ENCODE measurements around the gene HSD11B2. TPM values are rescaled to one million over a fixed set of nuclear protein-coding genes. Genes with fewer than 3 reads are reported as not detected.

HSD11B2 gene
- total RNA-seq, 4 donors from 2014 or later, result 0.20 to 2.9 (median 0.60) TPM; not detected in 1

DNA sequence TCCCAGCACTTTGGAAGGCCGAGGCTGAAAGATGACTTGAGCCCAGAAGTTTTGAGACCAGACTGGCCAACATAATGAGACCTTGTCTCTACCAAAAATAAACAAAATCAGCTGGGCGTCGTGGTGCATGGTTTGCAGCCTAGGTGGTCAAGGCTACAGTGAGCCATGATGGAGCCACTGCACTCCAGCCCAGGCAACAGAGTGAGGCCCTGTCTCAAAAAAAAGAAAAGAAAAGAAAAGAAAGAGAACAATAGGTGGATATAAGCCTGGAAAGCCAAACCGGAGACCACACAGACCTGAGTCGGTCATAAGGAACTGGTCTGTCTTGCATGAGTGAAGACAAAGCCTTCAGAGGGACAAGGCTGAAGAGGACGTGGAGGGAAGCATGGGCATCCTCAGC is 35.7 kb downstream of the HSD11B2 start:
- no peak for DNase-seq (ENCODE audit: low spot score in 2 of 2)
- TF ChIP-seq, protein P1, sequence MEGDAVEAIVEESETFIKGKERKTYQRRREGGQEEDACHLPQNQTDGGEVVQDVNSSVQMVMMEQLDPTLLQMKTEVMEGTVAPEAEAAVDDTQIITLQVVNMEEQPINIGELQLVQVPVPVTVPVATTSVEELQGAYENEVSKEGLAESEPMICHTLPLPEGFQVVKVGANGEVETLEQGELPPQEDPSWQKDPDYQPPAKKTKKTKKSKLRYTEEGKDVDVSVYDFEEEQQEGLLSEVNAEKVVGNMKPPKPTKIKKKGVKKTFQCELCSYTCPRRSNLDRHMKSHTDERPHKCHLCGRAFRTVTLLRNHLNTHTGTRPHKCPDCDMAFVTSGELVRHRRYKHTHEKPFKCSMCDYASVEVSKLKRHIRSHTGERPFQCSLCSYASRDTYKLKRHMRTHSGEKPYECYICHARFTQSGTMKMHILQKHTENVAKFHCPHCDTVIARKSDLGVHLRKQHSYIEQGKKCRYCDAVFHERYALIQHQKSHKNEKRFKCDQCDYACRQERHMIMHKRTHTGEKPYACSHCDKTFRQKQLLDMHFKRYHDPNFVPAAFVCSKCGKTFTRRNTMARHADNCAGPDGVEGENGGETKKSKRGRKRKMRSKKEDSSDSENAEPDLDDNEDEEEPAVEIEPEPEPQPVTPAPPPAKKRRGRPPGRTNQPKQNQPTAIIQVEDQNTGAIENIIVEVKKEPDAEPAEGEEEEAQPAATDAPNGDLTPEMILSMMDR (IDR thresholded peaks at IDR 0.05), result no peak
- no peak for TF ChIP-seq EP300 (IDR thresholded peaks at IDR 0.05)
- Histone ChIP-seq H3K36me3 (no peaks in the 10 kb centered on the region), H3K27ac (no peak overlapping the region), H3K4me3 (no peak overlapping the region), H3K27me3 (no peaks in the 10 kb centered on the region), H3K4me1 (peaks cover 0 to 67% (median 32%) of the 10 kb centered on the region in 4 donors), H3K9me3 (no peaks in the 10 kb centered on the region)
- 67 to 70% methylated on average over 6 of the region's 6 CpGs for WGBS, 2 donors

- Histone ChIP-seq H3K9me3 (no peaks in the 10 kb centered on the region), H3K4me3 (no peak overlapping the region), H3K27ac (no peak overlapping the region), H3K4me1 (peaks cover 0 to 46% (median 19%) of the 10 kb centered on the region in 4 donors), H3K27me3 (no peaks in the 10 kb centered on the region), H3K36me3 (no peaks in the 10 kb centered on the region)
- DNase-seq (ENCODE audit: low spot score in 2 of 2), result no peak
- TF ChIP-seq EP300 (IDR thresholded peaks at IDR 0.05) (no peak), POLR2A (IDR thresholded peaks at IDR 0.05) (no peak)
- TF ChIP-seq, protein P1 (IDR thresholded peaks at IDR 0.05), result no peak
- WGBS, 2 donors, result 90 to 94% methylated on average over 5 of the region's 5 CpGs
Observed at GRCh38 chr16:67468731-67469130, 37.8 kb downstream of the HSD11B2 start.

DNA sequence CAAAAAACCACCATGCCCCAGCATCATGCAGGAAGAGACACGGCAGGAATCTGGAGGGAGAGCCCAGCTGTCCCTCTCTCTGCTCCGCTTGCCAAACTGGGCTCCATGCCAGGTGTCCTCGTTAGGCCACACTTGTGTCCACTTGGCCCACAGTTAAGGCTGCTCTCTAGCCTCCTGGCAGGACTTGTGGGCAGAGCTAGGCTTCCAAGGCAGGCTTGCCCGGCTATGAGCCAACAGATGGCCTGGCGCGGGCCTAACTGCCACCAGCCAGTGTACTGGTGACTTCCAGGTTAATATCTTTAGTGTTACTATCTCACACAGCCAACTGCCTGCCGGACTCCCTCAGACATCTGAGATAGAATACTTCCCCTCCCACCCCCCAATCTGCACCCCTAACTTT is 39.4 kb downstream of the HSD11B2 start:
- no peak overlapping the region for H3K4me3 ChIP-seq
- H3K27me3 ChIP-seq, result no peaks in the 10 kb centered on the region
- H3K27ac ChIP-seq, result peak overlapping the region in 1 of 4 donors; percentile 14
- H3K9me3 ChIP-seq, result no peaks in the 10 kb centered on the region
- no peaks in the 10 kb centered on the region for H3K36me3 ChIP-seq
- no peak for TF ChIP-seq EP300 (IDR thresholded peaks at IDR 0.05)
- H3K4me1 ChIP-seq, result peaks cover 0 to 33% (median 12%) of the 10 kb centered on the region in 4 donors
- DNase-seq (ENCODE audit: low spot score in 2 of 2), result peak in 1 of 2 donors; percentile 52
- 38 to 46% methylated on average over 7 of the region's 7 CpGs for WGBS, 2 donors

GRCh38 chr16:67471758-67472384 is 41.0 kb downstream of the HSD11B2 start:
- Histone ChIP-seq H3K27me3 (no peaks in the 10 kb centered on the region), H3K9me3 (no peaks in the 10 kb centered on the region), H3K36me3 (no peaks in the 10 kb centered on the region), H3K4me3 (no peak overlapping the region), H3K4me1 (peaks cover 0 to 35% (median 9%) of the 10 kb centered on the region in 4 donors), H3K27ac (no peak overlapping the region)
- no peak for DNase-seq (ENCODE audit: low spot score in 2 of 2)
- WGBS, 2 donors, result 87 to 96% methylated on average over 6 of the region's 6 CpGs
- no peak for TF ChIP-seq EP300 (IDR thresholded peaks at IDR 0.05)
- TF ChIP-seq POLR2A (IDR thresholded peaks at IDR 0.05), result no peak
- TF ChIP-seq, protein P1 (IDR thresholded peaks at IDR 0.05), result no peak

- H3K36me3 ChIP-seq, result no peaks in the 10 kb centered on the region
- 82 to 86% methylated on average over 11 of the region's 11 CpGs for WGBS, 2 donors
- peaks cover 0 to 44% (median 17%) of the 10 kb centered on the region in 4 donors for H3K4me1 ChIP-seq
- no peaks in the 10 kb centered on the region for H3K27me3 ChIP-seq
- no peak for DNase-seq (ENCODE audit: low spot score in 2 of 2)
- H3K4me3 ChIP-seq, result no peak overlapping the region
- TF ChIP-seq, protein P1 (IDR thresholded peaks at IDR 0.05), result no peak
- TF ChIP-seq POLR2A (IDR thresholded peaks at IDR 0.05), result no peak
- TF ChIP-seq EP300 (IDR thresholded peaks at IDR 0.05), result no peak
- H3K27ac ChIP-seq, result no peak overlapping the region
- no peaks in the 10 kb centered on the region for H3K9me3 ChIP-seq
Observed at GRCh38 chr16:67474551-67475455, 43.9 kb downstream of the HSD11B2 start.

Measured in tibial nerve (tissue), 4 donors.